CMK (cell line): Measurements from ENCODE around the gene JAK2.
"Not testable (repeated sequence)": the region's sequence is repeated elsewhere in the genome, so short reads cannot be mapped to it uniquely, and the experiment has no call there.

Source experiments
- DNase-seq: peaks from one replicate; pipeline ENCODE4 v3.0.0-alpha.2; 2010; ENCODE audit warnings: low read depth

Gene JAK2

GRCh38 chr9:4980086-4980727 is 4.9 kb upstream of the JAK2 start:
- DNase-seq: no peak

- DNase-seq: no peak
These were observed 2.2 kb upstream of the JAK2 start for GRCh38 chr9:4982721-4983482.

- DNase-seq: no peak
These were observed 1.4 kb upstream of the JAK2 start for GRCh38 chr9:4983601-4984165.

- no peak for DNase-seq
These were observed 876 bp upstream of the JAK2 start for GRCh38 chr9:4984171-4984620.

GRCh38 chr9:4985386-4986266 is 554 bp downstream of the JAK2 start:
- peak; percentile 12 for DNase-seq

GRCh38 chr9:4986296-4986695 is 1.2 kb downstream of the JAK2 start:
- DNase-seq: no peak

GRCh38 chr9:4986783-4987182 is 1.7 kb downstream of the JAK2 start:
- DNase-seq: no peak

GRCh38 chr9:4987961-4988421 is 2.9 kb downstream of the JAK2 start:
- DNase-seq: peak; percentile 20

- no peak for DNase-seq
These were observed 7.8 kb downstream of the JAK2 start for GRCh38 chr9:4992872-4993271.

GRCh38 chr9:4994166-4994890 is 9.3 kb downstream of the JAK2 start:
- no peak for DNase-seq

- DNase-seq: no peak
These were observed 12.1 kb downstream of the JAK2 start for GRCh38 chr9:4997196-4997595.

GRCh38 chr9:4997631-4998030 is 12.6 kb downstream of the JAK2 start:
- no peak for DNase-seq

GRCh38 chr9:5002811-5003210 is 17.7 kb downstream of the JAK2 start:
- no peak for DNase-seq

- no peak for DNase-seq
These were observed 19.4 kb downstream of the JAK2 start for GRCh38 chr9:5004481-5004880.

GRCh38 chr9:5008202-5008601 is 23.1 kb downstream of the JAK2 start:
- no peak for DNase-seq

- no peak for DNase-seq
These were observed 28.3 kb downstream of the JAK2 start for GRCh38 chr9:5013374-5013773.

GRCh38 chr9:5015934-5016333 is 30.9 kb downstream of the JAK2 start:
- DNase-seq: no peak

- no peak for DNase-seq
These were observed 40.3 kb downstream of the JAK2 start for GRCh38 chr9:5025416-5025815.

- DNase-seq: not testable (repeated sequence)
These were observed 46.9 kb downstream of the JAK2 start for GRCh38 chr9:5031941-5032340.

- no peak for DNase-seq
These were observed 55.8 kb downstream of the JAK2 start for GRCh38 chr9:5040730-5041389.
